ENCODE results near the gene CA11. TPM values are rescaled to one million over a fixed set of nuclear protein-coding genes. Genes with fewer than 3 reads are reported as not detected.

The CA11 gene
- total and polyA plus RNA-seq, 2 experiments from 2014 or later: 8.8 to 29.7 TPM

GRCh38 chr19:48619692-48620585 is 26.0 kb downstream of the CA11 start:
- TF ChIP-seq POLR2AphosphoS5 (IDR thresholded peaks at IDR 0.05; ENCODE audit: low read depth): no peak
- no peak for TF ChIP-seq JUNB (IDR thresholded peaks at IDR 0.05; ENCODE audit: unreplicated experiment)
- TF ChIP-seq CREB1 (CRISPR knock-in tag; IDR thresholded peaks at IDR 0.05; ENCODE audit: low read depth): no peak
- TF ChIP-seq ZNF462 (CRISPR knock-in tag; IDR thresholded peaks at IDR 0.05): no peak
- TF ChIP-seq ZNF331 (CRISPR knock-in tag; IDR thresholded peaks at IDR 0.05; ENCODE audit: low read depth): no peak
- TF ChIP-seq, protein P1, sequence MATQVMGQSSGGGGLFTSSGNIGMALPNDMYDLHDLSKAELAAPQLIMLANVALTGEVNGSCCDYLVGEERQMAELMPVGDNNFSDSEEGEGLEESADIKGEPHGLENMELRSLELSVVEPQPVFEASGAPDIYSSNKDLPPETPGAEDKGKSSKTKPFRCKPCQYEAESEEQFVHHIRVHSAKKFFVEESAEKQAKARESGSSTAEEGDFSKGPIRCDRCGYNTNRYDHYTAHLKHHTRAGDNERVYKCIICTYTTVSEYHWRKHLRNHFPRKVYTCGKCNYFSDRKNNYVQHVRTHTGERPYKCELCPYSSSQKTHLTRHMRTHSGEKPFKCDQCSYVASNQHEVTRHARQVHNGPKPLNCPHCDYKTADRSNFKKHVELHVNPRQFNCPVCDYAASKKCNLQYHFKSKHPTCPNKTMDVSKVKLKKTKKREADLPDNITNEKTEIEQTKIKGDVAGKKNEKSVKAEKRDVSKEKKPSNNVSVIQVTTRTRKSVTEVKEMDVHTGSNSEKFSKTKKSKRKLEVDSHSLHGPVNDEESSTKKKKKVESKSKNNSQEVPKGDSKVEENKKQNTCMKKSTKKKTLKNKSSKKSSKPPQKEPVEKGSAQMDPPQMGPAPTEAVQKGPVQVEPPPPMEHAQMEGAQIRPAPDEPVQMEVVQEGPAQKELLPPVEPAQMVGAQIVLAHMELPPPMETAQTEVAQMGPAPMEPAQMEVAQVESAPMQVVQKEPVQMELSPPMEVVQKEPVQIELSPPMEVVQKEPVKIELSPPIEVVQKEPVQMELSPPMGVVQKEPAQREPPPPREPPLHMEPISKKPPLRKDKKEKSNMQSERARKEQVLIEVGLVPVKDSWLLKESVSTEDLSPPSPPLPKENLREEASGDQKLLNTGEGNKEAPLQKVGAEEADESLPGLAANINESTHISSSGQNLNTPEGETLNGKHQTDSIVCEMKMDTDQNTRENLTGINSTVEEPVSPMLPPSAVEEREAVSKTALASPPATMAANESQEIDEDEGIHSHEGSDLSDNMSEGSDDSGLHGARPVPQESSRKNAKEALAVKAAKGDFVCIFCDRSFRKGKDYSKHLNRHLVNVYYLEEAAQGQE (IDR thresholded peaks at IDR 0.05; ENCODE audit: unreplicated experiment): no peak
- no peak for TF ChIP-seq CTCF (conservative IDR thresholded peaks at IDR 0.05; ENCODE audit: low read depth in 2 of 2)
- TF ChIP-seq NANOG (IDR thresholded peaks at IDR 0.05; ENCODE audit: borderline replicate concordance): no peak
- TF ChIP-seq, protein P2, sequence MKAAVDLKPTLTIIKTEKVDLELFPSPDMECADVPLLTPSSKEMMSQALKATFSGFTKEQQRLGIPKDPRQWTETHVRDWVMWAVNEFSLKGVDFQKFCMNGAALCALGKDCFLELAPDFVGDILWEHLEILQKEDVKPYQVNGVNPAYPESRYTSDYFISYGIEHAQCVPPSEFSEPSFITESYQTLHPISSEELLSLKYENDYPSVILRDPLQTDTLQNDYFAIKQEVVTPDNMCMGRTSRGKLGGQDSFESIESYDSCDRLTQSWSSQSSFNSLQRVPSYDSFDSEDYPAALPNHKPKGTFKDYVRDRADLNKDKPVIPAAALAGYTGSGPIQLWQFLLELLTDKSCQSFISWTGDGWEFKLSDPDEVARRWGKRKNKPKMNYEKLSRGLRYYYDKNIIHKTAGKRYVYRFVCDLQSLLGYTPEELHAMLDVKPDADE (IDR thresholded peaks at IDR 0.05): no peak
- TF ChIP-seq EZH2 (IDR thresholded peaks at IDR 0.05; ENCODE audit: low read depth, unreplicated experiment): no peak
- TF ChIP-seq ZNF114 (CRISPR knock-in tag; IDR thresholded peaks at IDR 0.05): no peak
- TF ChIP-seq EZH2phosphoT487 (IDR thresholded peaks at IDR 0.05; ENCODE audit: unreplicated experiment): no peak
- TF ChIP-seq STAT1 (IDR thresholded peaks at IDR 0.05; ENCODE audit: unreplicated experiment): no peak
- H3K27ac ChIP-seq (ENCODE audit: low read depth): peak overlapping the region; percentile 78
- peaks cover 48% of the 10 kb centered on the region for H3K36me3 Mint-ChIP-seq (ENCODE audit: low read depth)
- peaks cover 45% of the 10 kb centered on the region for H3K4me1 Mint-ChIP-seq
- DNase-seq (ENCODE audit: low spot score): no peak
- peak overlapping the region; percentile 93 for H3K4me3 Mint-ChIP-seq
- peaks cover 35% of the 10 kb centered on the region for H3K4me1 ChIP-seq (ENCODE audit: insufficient read depth)
- H3K27me3 Mint-ChIP-seq (ENCODE audit: insufficient read depth, low read depth, poor library complexity): peaks cover 31% of the 10 kb centered on the region
- ATAC-seq: no peak
- peak overlapping the region; percentile 86 for H3K4me2 ChIP-seq
- peak overlapping the region; percentile 15; the same call in 1 of the 2 replicates for H2AFZ ChIP-seq
- no peaks in the 10 kb centered on the region; the same call in 1 of the 3 replicates for H3K9me3 Mint-ChIP-seq
- peaks cover 32% of the 10 kb centered on the region for H3K36me3 ChIP-seq (ENCODE audit: insufficient read depth)
- peaks cover 45% of the 10 kb centered on the region for H3K79me2 ChIP-seq (replicated peaks; ENCODE audit: insufficient read depth)
- H3K4me3 ChIP-seq: peak overlapping the region; percentile 97
- peaks cover 41% of the 10 kb centered on the region for H3F3A ChIP-seq (replicated peaks; ENCODE audit: low read depth)
- H3K27me3 ChIP-seq (ENCODE audit: insufficient read depth): no peaks in the 10 kb centered on the region
- peak overlapping the region; percentile 98 for H3K27ac Mint-ChIP-seq
- no peaks in the 10 kb centered on the region for H3K9me2 ChIP-seq (ENCODE audit: insufficient read depth)
- peaks cover 21% of the 10 kb centered on the region for H4K20me1 ChIP-seq (replicated peaks; ENCODE audit: insufficient read depth)

All from GM23338 (cell line).